HG03108 (cell line): Measurements from ENCODE around the gene AGPAT3.

Source experiments
- ATAC-seq: cut with Tn5 transposase; IDR thresholded peaks from one replicate; pipeline ENCODE4 v1.9.1; 2021; ENCODE audit warnings: moderate library complexity; ENCODE audit not compliant: unreplicated experiment

Gene AGPAT3

DNA sequence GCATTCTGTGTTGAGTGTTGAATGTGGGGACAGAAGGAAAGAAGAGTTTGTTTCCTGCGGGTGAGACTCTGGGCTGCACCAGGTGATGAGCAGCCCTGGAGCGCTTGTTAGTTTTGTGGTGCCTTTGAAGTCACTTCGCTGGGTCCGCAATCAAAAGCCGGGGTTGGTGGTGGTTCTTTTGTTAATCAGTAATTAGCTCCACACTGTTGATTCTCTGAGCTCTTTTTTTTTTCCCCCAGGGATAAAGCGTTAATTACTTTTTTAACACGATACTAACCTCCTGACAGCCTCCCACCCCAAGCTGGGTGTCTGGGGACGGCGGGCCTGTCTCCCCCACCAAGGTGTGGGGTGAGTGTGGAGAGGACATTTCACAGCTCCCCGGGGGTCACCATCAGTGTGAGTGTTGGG lies 56.6 kb downstream of the AGPAT3 start:
- ATAC-seq: no peak

DNA sequence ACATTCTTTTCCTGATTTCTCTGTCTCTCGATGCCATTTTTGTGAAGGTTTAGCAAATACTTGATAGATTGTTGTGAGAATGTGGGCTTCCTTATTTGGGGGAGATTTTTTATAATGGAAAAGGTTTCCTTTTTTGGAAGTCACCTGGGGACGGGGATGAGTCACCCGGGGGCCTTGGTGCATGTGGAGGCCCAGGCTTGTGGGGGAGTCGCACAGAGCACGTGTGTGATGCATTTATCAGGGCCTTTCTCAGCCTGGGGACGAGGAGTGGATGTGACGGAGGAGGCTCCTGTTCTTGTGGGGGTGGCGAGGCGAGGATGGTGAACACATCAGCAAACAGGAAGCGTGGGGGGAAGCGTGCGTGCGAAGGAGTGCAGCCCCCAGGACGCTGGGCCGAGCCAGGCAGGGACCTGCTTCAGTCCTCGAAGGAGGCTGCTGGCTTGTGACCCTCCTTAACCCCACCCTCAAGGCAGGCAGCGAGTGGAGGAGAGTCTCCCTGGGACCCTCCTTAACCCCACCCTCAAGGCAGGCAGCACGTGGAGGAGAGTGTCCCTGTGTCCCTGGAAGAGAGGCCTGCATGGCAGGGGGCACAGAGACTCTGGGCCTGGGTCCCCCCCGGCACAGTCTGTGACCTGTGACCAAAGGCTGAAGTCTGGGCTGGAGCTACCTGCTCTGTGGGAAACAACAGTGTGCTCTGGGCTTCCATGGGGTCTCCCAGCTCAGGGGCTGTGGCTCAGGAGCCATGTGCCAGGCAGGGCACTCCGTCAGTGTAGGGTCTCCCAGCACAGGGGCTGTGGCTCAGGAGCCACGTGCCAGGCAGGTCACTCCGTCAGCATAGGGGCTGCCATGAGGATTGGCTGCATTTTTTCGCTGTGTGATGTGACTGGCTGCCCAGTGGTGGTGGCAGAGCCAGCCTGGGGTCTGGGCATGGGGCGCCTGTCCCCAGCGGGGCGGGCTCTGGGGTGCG lies 57.2 kb downstream of the AGPAT3 start:
- no peak for ATAC-seq

DNA sequence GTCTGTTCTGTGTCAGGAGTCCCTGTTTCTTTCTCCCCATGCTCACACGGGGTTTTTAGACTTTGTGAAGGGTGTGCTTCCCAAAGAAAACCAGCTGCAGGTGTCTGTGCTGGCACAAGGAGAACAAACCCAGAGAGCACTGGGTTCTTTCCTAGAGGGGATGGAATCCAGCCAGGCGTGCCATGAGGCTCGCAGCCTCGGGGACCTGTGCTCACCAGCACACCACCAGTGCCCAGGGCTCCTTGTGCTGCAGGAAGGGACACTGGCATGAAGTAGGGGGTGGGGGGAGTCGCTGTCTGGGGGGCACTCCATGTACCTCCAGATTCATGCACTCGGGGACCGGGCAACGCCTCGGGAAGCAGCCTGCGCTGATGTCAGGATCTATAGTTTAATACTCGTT lies 57.9 kb downstream of the AGPAT3 start:
- no peak for ATAC-seq

DNA sequence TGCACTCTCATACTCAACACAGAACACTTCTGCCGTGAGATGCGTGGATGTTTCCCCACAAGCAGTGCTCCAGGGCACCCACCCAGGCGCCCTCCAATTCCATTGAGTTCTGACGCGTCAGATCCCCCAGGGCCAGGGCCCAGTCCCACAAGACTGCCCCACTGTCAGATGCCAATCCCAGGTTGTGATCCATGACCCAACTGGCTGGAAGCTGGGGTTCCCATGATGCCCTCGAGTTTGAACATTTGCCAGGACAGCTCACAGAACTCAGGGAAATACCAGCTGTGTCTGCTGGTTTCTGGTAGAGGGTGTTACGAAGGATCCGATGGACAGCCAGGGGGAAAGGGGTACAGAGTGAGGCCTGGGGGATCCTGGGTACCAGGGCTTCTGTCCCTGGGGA lies 58.4 kb downstream of the AGPAT3 start:
- no peak for ATAC-seq

DNA sequence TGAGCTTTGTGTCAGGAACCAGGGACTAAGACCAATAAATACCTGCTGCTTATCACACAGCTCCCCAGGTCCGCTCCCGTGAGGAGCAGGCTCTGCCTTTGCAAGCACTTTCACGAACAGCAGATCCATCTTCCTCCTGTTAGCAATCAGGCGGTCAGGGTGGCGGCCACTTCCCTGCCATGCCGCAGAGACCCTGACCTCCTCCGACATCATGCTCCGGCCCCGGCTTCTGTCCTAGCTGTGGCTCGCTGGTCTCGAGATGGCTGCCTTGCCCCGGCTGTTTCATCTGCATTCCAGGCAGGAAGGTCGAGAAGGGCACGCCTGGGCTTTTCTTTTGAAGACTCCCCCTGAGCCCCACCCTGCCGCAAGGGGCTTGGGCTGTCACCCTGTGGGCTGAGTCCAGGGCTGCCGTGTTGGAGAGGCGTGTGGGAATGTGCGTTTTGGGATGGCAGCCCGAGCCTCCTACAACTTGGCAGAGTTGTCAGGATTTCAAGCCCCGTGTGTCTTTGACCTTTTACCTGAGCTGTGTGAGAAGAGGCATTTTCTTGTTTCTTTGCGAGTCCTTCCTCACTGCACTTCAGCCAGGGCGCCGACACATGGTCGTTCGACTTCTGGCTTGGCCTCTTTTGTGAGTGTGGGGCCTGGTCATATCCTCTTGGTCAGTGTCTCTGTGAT lies 59.5 kb downstream of the AGPAT3 start:
- no peak for ATAC-seq

DNA sequence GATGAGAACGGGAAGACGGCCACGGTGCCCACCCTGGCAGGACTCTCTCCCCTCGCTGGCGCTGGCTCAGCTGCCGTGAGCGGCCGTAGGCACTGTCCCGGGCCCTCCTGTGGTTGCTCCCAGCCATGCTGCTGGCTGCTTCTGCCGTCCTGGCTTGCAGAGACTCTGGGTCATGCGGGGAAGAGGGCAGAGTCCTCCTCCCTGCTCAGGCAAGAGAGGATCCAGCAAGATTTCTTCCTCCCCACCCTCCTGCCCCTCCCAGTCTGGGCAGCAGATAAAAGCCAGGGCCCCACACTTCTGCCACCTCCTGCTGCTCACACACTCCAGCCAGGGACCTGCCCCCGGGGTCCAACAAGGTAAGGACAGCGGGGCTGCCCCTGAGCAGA lies 60.1 kb downstream of the AGPAT3 start:
- ATAC-seq: no peak

DNA sequence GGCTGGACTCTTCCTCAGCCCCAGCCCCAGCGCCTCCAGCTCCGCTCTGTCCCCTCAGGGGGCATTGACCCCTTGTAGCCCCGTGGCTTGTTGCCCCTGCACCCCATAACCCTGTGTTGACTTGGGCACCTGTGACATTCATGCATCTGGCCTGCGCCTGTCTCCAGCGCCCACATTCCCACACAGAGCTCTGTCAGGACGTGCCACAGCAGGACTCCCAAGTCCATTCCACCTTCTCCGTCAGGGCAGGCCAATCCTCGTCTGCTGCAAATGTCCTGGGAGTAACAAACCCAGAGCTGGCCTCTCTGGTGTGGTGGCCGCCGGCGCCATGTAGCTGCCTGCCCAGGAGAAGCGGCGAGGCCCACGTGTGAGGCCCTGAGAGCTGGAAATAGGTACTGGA lies 60.6 kb downstream of the AGPAT3 start:
- ATAC-seq: no peak

DNA sequence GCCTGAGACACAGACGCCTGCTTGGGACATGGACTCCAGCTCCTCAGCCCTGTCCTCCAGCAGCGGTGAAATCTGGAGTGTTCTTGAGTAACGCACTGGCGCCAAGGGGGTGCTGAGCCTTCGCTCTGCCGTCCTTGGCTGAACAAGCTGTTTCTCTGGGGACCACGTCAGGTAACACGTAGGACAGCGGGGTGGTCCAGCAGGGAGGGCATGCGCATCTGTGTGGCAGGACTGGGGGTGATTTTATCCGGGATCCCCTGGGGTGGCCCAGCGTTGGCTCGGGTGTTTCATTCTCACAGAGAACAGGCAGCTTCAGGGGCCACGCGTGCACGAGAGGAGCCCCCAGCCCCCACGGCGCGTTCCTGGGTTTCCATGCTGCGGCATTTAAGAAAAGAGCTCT lies 61.2 kb downstream of the AGPAT3 start:
- ATAC-seq: no peak

DNA sequence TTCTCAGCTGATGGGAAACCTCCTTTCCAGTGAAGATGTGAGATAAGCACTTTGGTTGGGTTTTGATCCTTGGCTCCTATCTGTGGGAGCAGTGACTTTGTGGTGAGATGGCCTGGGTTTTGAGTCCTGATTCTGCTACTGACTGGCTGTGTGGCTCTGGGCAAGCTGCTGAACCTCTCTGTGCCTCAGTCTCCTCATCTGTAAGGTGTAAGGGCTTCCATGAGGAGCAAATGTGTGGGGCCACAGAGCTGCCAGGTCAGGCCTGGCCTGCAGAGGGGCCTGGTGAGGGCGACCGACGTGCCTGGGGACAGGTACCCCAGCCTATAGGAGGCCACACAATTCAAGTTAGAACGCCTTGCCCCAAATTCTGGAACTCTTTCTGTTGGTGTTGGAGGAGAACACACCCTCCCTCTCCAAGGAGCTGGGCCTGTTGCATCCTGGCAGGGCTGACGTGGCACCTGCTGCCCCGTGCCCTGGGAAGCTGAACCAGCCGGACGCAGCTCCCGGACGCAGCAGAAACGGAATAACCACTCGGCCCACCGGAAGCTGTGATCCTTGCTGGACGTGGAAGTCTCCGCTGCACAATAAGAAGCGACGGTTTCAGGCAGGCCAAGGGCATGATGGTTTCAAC lies 62.7 kb downstream of the AGPAT3 start:
- no peak for ATAC-seq

DNA sequence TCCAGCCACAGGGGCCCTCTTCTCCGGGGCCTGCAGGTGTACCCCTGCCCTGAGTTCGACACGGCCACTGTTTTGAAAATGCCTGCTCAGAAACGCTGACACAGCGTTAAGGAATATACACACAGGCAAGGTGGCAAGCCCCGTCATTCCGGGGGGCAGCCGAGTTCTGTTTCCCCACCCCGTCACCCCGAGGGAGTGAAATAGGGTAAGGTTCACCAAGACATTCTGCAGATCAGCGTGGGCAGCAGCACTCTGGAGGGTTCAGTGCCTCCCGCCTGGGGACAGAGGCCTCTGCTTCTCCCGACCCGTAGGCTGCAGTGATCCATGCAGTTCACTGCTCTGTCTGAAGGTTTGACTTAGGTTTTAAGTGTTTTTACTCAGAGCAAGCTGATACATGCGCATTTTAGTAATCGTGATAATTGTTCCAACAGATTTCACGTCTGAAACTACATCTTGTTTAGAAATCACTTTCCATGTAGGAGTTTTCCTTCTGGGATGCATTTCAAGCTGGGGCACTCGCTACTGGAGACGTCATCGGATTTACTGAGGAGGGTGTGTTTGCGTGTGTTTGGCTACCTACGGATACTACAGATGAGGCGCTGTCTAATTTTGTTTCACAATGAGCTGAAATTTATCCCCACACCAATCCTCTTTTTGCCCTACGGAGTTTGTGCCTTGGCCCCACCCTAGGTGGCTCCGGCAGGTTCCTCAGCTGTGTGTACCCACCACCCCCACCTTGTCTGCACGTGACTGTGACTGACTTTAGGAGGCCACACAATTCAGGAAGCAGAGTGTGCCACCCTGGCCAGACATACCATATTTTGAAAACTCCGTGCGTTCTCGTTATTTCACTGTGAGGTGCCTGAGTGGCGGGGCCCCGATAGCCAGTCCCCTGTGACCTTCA lies 63.5 kb downstream of the AGPAT3 start:
- ATAC-seq: no peak

DNA sequence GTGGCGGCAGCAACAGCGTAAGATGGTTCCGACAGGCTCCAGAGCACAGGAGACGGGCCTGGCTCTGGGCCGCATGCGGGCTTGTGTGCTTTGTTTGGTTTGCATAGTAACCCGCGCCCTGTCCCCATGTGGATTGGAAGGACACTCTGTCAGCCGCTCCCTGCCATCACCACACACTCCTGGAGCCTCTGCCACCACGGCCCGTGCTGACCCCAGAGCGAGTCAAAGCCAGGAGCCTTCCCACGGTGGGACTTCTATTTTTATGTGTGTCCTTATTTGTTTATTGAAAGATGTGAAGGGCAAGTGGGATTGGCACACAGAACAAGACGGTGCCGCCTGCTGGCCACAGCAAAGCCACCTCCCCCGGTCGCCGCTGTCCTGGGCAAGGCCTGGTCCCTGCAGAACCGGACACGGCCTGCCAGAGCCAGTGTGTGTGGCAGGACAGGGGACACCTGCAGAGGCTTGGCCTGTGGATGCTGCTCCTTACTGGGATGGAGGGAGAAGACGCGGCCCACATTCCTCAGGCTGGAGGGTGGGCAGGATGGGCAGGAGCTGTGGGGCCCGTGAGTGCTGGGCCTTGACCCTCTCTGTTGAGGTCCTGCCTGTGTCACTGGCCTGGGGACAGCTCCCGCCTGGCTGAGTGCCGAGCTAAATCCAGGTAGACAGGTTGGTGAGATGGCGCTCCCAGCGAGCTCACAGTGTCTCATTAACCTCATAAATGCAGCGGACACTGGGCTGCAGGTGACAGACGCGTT lies 64.4 kb downstream of the AGPAT3 start:
- no peak for ATAC-seq

DNA sequence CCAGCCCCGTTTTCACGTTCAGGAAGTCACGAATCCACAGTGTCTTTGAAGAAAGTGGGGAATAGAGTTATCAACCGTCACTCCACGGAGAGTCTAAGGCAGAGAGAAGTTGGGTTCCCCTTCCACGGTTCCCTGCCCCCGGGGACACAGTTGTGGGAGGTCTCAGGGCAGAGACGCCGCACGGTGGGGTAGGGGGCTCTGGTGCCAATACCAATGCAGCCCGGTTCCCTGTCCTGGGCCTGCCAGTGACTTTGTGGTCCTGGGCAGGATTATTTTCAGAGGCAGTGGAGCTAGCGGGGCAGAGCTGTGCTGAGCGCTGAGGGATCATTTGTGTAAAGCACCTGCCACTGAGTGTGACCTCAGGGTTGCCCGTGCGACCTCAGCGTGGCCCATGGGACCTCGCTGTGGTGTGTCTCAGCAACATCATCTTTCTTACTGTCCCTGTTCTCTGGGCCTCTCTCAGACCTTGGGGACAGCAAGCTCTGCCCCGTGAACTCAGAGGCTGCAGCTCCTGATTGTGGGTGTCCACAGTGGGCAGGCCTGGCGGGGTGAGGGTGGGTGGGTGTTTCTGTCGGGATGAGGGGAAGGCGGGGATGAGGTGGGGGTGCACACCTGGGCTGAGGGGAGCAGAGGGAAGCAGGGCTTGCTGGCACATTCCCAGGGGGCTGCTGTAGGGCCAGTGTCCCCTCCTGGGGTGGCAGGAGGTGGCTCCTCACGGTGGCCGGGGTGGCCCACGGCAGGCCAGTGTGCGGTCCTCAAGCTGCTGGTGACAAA lies 65.2 kb downstream of the AGPAT3 start:
- ATAC-seq: no peak

DNA sequence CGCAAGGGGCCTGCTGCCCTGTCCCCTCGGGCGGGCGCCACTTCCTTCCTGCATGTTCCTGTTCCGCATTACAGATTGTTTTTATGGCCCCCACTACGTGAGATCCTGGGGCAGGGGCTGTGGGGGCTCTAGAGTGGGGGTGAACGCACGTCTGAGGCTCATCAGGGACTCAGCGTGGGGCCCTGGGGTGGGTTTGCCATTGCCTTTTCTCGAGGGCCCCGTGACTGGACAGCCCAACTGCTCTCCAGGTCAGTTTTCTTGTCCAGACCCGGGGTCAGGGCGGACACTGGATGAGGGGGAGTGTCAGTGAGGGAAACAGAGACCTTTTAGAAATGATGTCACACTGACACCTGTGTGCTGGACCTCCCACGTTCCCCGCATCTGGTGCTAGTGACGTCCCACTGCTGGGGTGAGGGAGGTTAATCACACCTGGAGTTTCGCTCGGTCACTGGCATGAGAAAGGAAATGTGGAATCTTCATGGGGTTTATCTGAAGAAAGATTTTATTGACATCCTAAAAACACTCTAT lies 65.9 kb downstream of the AGPAT3 start:
- no peak for ATAC-seq

DNA sequence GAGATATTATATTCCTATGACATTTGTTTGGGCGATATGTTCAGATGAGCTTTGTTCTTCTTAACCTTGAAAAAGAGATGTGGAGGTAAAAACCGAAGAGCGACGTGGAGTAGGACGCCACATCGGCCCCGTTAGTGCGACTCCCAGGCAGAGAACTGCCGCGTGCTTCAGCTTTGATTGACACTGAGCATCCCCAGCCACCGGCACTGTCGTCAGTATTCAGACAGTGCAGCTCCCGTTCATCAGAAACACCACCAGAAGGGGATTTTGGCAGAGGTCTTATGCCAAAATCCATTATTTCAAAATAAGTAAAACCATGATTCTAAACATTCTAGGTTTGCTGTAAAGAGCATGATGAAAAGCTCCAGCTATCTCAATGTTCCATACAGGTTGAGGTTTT lies 66.5 kb downstream of the AGPAT3 start:
- no peak for ATAC-seq

DNA sequence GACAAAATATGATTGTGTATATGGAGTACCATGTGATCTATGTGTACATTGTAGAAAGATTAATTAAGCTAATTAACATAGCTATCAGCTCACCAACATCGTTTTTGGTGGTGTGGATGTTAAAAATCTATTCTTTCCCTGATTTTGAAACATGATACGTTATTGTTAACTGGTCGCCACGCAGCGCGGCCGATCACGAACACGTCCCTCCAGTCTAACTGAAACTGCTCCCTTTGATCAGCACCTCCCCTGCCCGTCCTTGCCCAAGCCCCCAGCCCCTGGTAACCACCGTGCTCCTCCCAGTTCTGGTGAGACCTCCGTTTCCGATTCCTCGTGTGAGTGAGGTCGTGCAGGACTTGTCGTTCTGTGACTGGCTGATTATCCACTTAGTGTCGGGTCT lies 67.0 kb downstream of the AGPAT3 start:
- no peak for ATAC-seq

DNA sequence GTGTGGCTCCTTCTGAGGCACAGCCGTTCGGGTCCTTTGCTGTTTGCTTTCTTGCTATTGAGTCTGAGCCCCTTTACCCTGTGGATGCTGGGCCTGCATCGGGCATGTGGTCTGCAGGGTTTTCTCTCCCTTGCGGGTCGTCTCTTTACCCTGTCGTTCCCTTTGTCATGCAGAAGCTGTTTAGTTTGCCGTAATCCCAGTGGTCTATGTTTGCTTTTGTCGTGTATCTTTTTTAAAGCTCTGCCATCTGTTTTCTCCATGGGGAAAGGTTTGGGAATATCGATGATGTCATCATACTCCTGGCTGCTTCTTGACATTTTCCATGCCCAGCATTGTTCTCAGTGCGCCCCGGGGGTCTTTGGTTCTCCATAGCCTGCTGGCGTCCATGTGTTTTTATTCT lies 68.2 kb downstream of the AGPAT3 start:
- ATAC-seq: no peak

DNA sequence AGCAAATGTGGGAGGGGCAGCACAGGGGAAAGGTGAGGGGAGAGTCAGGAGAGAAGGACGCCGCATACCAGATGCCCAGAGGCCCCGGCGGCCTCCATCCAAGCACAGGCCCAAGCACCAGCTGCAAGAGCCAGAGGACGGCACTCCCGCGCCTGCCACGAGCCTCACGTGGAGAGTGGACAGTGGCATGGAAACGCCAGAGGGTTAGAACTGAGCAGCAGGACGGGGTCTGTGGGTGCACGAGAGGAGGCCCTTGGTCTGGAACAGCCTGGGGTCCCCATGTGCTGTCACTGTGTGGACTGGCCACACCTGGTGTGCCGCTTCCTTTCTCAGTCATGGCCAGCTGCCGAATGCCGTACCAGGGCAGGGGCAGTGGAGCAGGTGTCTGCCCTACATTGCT lies 68.7 kb downstream of the AGPAT3 start:
- no peak for ATAC-seq

DNA sequence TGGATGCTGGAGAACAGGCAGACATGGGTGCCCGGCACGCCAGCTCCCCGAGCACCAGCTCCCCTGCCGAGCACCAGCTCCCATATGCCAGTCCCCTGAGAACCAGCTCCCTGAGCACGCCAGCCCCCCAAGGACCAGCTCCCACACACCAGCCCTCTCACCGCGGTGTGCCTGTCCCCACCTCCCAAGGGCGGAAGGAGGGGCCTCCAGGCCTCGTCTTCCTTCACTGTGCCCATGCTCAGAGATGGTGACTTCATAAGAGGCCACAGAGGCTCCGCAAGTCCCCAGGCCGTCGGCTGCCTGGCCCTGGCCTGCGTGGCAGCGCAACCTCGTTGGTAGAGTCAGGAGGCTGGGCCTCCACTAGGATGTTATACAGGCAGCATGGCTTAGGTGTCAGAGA lies 69.1 kb downstream of the AGPAT3 start:
- no peak for ATAC-seq
